ENCODE data around the gene TMEM198.
A peak's percentile ranks its signal among the peaks of the same experiment; 100 is the strongest.

DNA sequence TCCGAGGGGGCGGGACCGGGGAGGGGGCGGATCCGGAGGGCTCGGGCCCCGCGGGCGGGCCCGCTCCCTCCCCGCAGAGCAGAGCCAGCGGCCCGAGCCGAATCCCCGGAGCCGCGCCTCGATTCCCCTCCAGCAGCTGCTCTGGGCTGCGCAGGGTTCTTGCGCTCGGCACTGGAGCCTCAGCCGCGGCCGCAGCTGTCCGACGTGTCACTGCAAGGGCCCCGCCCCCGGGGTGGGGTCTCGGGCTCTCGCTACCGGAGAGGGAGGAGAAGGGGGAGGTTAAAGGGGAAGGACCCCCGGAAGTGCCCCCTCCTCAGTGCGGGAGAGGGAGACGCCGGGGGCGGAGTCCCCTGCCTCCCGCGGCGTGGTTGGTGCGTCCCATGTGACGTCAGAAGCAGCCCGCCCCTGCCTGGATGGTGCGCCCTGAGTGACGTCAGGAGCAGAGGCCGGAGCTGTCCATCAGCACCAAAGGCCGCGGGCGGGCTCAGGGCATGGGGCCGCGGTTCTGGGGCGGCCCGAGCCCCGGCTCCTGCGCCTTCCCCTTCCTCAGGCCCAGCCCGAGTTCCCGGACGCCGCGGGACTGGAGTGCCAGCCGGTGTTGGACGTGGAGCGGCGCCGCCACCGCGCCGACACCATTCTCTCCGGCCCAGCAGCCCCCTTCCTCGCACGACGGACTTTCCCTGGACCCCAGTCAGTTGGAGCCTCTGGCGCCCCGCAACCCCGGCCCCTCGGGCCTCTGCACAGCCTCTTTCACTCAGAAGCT is at the start of gene TMEM198, which contains the start of gene CHPF:
- TF ChIP-seq CTCF (IDR thresholded peaks at IDR 0.05): no peak
- TF ChIP-seq POLR2AphosphoS5 (IDR thresholded peaks at IDR 0.05; ENCODE audit: insufficient read depth in 1 of 2, low read depth in 1 of 2): peak; percentile 89 to 90

Measured in vagina (tissue), 2 donors.